ENCODE measurements around the gene TBATA.

TBATA gene

GRCh38 chr10:70748801-70749573 is 36.2 kb downstream of the TBATA start:
- Mint-ChIP-seq H3K27me3 (no peaks in the 10 kb centered on the region), H3K4me3 (no peak overlapping the region), H3K27ac (no peak overlapping the region), H3K36me3 (no peaks in the 10 kb centered on the region), H3K4me1 (no peaks in the 10 kb centered on the region), H3K9me3 (no peaks in the 10 kb centered on the region)

DNA sequence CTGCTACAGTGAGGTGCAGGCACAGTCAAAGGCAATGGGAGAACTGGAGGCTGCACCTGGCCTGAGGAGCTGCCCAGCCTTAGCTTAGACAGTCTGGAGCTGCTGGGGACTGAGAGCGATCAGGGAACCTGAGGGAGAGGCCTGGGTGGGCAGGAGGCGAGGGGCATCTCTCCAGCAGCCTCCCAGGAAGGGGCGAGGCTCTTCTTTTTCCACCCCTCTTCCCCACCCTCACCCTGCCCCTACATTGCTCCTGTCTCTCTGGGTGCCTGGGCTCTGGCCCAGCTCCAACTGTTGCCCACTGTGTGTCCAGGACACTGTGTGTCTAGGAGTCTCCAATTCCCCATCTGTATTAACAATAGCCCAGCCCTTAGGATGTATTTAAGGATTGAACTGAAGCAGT is 36.9 kb downstream of the TBATA start:
- Mint-ChIP-seq H3K4me1 (no peaks in the 10 kb centered on the region), H3K4me3 (no peak overlapping the region), H3K27ac (no peak overlapping the region), H3K9me3 (no peaks in the 10 kb centered on the region), H3K36me3 (no peaks in the 10 kb centered on the region), H3K27me3 (no peaks in the 10 kb centered on the region)

- H3K36me3 Mint-ChIP-seq, result no peaks in the 10 kb centered on the region
- H3K27me3 Mint-ChIP-seq, result no peaks in the 10 kb centered on the region
- peaks cover 4% of the 10 kb centered on the region for H3K4me1 Mint-ChIP-seq
- no peak overlapping the region for H3K4me3 Mint-ChIP-seq
- no peak overlapping the region for H3K27ac Mint-ChIP-seq
- H3K9me3 Mint-ChIP-seq, result no peaks in the 10 kb centered on the region
Observed at GRCh38 chr10:70747192-70747965, 37.8 kb downstream of the TBATA start.

DNA sequence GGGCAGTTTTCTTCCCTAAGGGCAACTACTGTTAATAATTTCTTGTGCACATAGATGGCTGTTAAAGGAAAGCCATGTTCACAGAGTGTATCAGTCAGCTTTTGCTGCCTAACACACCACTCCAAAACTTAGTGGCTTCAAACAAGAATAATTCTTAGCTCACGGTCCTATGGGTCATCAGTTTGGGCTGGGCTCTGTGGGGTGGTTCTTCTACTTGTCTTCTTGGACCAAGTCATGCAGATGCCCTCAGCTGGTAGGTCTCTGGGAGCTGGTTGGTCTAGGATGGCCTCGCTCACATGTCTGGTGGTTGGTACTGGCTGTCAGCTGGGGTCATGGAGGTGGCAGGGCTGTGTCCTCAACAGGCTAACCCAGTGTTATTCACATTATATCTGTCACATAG is 39.6 kb downstream of the TBATA start:
- H3K4me3 Mint-ChIP-seq, result no peak overlapping the region
- no peaks in the 10 kb centered on the region for H3K9me3 Mint-ChIP-seq
- H3K36me3 Mint-ChIP-seq, result no peaks in the 10 kb centered on the region
- H3K27me3 Mint-ChIP-seq, result no peaks in the 10 kb centered on the region
- H3K27ac Mint-ChIP-seq, result no peak overlapping the region
- peaks cover 4% of the 10 kb centered on the region for H3K4me1 Mint-ChIP-seq

- no peaks in the 10 kb centered on the region for H3K36me3 Mint-ChIP-seq
- H3K4me1 Mint-ChIP-seq, result peaks cover 4% of the 10 kb centered on the region
- no peaks in the 10 kb centered on the region for H3K9me3 Mint-ChIP-seq
- no peak overlapping the region for H3K27ac Mint-ChIP-seq
- H3K27me3 Mint-ChIP-seq, result no peaks in the 10 kb centered on the region
- H3K4me3 Mint-ChIP-seq, result no peak overlapping the region
Observed at GRCh38 chr10:70744617-70745143, 40.5 kb downstream of the TBATA start.

- no peak overlapping the region for H3K27ac Mint-ChIP-seq
- H3K4me3 Mint-ChIP-seq, result no peak overlapping the region
- H3K27me3 Mint-ChIP-seq, result no peaks in the 10 kb centered on the region
- no peaks in the 10 kb centered on the region for H3K9me3 Mint-ChIP-seq
- no peaks in the 10 kb centered on the region for H3K36me3 Mint-ChIP-seq
- H3K4me1 Mint-ChIP-seq, result peaks cover 4% of the 10 kb centered on the region
Observed at GRCh38 chr10:70743879-70744278, 41.3 kb downstream of the TBATA start.

DNA sequence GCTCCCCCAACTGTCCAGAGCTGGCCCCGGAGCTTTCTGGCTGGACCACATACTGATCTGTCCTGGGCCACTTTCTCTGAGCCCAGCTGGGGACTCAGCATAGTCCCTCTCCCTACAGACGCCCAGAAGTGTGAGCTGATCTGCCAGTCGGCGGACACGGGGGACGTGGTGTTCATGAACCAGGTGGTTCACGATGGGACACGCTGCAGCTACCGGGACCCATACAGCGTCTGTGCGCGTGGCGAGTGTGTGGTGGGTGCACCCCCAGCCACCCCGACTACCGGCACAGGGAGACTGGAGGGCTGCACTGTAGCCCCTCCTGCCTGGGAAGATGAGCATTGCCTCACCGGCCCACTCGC is 41.8 kb downstream of the TBATA start:
- Mint-ChIP-seq H3K4me1 (peaks cover 4% of the 10 kb centered on the region), H3K27ac (no peak overlapping the region), H3K4me3 (no peak overlapping the region), H3K9me3 (no peaks in the 10 kb centered on the region), H3K27me3 (no peaks in the 10 kb centered on the region), H3K36me3 (no peaks in the 10 kb centered on the region)

GRCh38 chr10:70742537-70743429 is 42.4 kb downstream of the TBATA start:
- H3K4me3 Mint-ChIP-seq, result no peak overlapping the region
- H3K4me1 Mint-ChIP-seq, result peaks cover 4% of the 10 kb centered on the region

DNA sequence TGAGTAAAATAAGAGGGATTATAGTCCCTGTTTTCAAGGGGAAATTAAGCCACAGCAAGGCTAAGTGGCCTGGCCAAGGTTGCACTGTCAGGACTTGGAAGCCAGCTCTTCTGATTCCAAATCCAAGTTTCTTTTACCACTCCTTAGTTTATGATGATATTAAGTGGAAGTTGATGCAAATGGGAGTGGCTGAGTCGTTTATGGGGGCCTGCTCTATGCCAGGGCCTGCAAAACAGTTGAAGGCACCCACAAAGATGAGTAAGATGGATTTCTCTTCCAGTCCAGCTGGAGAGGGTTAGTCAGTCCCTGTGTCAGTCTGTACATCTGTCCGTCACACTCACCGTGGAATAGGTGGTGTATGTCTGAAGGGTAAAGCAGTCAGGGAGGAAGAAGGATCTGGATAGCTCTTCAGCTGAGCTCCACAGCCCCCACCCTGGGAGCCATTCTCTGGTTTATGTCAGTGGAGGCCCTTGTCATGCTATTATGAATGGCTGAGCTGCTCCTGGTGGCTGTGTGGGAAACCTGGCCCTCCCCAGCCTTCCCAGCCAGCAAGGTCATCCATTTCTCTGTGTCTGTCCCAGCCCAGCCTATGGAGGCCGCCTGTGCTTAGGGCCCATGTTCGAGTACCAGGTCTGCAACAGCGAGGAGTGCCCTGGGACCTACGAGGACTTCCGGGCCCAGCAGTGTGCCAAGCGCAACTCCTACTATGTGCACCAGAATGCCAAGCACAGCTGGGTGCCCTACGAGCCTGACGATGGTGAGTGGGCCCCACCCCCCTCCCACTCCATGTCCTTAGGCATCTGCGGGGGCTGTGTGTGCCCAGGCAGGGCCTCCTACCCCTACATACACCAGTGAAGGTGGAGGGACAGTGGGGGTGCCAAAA is 44.5 kb downstream of the TBATA start:
- no peak overlapping the region for H3K27ac Mint-ChIP-seq
- H3K4me3 Mint-ChIP-seq, result no peak overlapping the region
- H3K27me3 Mint-ChIP-seq, result no peaks in the 10 kb centered on the region
- no peaks in the 10 kb centered on the region for H3K36me3 Mint-ChIP-seq
- no peaks in the 10 kb centered on the region for H3K9me3 Mint-ChIP-seq
- H3K4me1 Mint-ChIP-seq, result peaks cover 4% of the 10 kb centered on the region

More at GRCh38 chr10:70742537-70743429, 42.4 kb downstream of the TBATA start:
- Mint-ChIP-seq H3K36me3 (no peaks in the 10 kb centered on the region), H3K27me3 (no peaks in the 10 kb centered on the region), H3K27ac (no peak overlapping the region), H3K9me3 (no peaks in the 10 kb centered on the region)

- H3K4me3 Mint-ChIP-seq, result no peak overlapping the region
- H3K27me3 Mint-ChIP-seq, result no peaks in the 10 kb centered on the region
- H3K36me3 Mint-ChIP-seq, result no peaks in the 10 kb centered on the region
- no peaks in the 10 kb centered on the region for H3K9me3 Mint-ChIP-seq
- H3K27ac Mint-ChIP-seq, result no peak overlapping the region
- H3K4me1 Mint-ChIP-seq, result peaks cover 4% of the 10 kb centered on the region
Observed at GRCh38 chr10:70738761-70739121, 46.4 kb downstream of the TBATA start.

DNA sequence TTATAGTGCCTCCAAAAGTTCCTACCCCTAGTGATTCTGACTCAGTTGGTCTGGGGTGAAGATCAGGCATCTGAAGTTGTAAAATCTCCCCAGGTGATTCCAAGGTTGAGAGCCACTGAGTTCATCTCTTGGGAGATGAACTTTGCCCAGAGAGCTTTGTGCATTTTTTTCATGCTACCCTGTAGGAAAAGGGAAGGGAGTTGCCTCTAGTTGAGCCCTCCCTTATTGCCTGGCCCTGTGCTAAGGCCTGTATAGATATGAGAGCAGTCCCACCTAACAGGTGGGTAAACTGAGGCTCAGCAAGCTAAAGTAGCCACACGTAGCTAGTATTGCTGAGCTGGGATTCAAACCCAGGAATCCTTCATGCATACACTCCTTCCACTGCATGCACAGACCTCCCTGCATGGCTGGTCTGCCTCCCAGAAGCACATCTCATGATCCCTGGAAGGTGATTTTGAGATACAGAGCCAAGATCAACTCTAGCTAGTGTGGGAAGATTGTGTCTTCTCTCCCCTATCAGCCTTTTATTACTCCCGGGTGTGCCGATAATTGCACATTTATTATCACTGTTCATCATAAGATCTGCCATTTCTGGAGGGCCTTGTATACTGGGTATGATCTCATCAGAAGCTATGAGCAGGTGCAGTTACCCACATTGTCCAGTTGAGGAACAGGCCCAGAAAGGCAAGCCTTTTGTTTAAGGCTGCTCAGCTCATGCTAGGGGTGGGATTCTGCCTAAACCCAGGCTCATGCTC is 47.0 kb downstream of the TBATA start:
- Mint-ChIP-seq H3K4me3 (no peak overlapping the region), H3K9me3 (no peaks in the 10 kb centered on the region), H3K27ac (no peak overlapping the region), H3K4me1 (peaks cover 4% of the 10 kb centered on the region), H3K27me3 (no peaks in the 10 kb centered on the region), H3K36me3 (no peaks in the 10 kb centered on the region)

GRCh38 chr10:70737250-70737649 is 47.9 kb downstream of the TBATA start:
- H3K27me3 Mint-ChIP-seq, result no peaks in the 10 kb centered on the region
- no peaks in the 10 kb centered on the region for H3K4me1 Mint-ChIP-seq
- H3K4me3 Mint-ChIP-seq, result no peak overlapping the region

DNA sequence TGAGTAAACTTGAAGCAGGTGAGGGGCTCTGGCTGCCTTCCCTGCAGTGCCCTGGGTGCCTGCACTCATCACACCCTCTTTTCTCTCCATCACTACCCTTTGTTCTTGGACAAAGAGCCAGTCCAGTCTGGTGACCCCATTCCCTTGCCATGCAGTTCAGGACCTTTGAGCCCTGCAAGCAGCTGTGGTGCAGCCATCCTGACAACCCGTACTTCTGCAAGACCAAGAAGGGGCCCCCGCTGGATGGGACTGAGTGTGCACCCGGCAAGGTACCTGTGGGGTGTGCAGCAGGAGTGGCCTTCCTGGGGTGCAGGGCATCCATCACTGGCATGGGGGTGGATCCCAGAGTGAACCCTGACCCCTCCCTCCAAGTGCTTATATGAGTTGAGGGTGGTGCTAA is 48.7 kb downstream of the TBATA start:
- H3K4me1 Mint-ChIP-seq, result no peaks in the 10 kb centered on the region
- H3K27me3 Mint-ChIP-seq, result no peaks in the 10 kb centered on the region
- H3K36me3 Mint-ChIP-seq, result no peaks in the 10 kb centered on the region
- H3K9me3 Mint-ChIP-seq, result no peaks in the 10 kb centered on the region
- no peak overlapping the region for H3K27ac Mint-ChIP-seq
- H3K4me3 Mint-ChIP-seq, result no peak overlapping the region

More at GRCh38 chr10:70737250-70737649, 47.9 kb downstream of the TBATA start:
- Mint-ChIP-seq H3K36me3 (no peaks in the 10 kb centered on the region), H3K27ac (no peak overlapping the region), H3K9me3 (no peaks in the 10 kb centered on the region)

DNA sequence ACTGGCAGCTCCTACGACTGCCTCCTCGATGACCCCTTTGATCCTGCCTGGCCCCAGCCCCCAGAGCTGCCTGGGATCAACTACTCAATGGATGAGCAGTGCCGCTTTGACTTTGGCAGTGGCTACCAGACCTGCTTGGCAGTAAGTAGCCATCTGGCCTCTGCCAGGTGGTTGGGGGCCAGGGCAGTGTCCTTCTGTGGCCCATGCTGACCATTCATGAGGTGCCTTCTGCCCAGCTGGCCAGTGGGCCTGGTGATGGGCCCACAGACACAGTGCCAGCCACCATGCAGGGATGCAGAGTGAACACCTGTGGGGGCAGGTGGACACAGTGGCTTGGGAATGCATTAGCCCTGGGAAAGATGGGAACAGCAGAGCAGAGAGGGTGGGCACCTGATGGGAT is 50.0 kb downstream of the TBATA start:
- Mint-ChIP-seq H3K4me3 (no peak overlapping the region), H3K36me3 (no peaks in the 10 kb centered on the region), H3K27me3 (no peaks in the 10 kb centered on the region), H3K27ac (no peak overlapping the region), H3K4me1 (no peaks in the 10 kb centered on the region), H3K9me3 (no peaks in the 10 kb centered on the region)
